Activated effector memory CD4-positive, alpha-beta T cell treated with anti-CD3 and anti-CD28 coated beads, Interleukin-2, amount 50 U/mL, for 16 hours (primary cell): ENCODE data around the gene TNFRSF18.

Source experiments
- DNase-seq: peaks from one replicate; pipeline ENCODE4 v3.0.0-alpha.2; 2020

TNFRSF18 gene

DNA sequence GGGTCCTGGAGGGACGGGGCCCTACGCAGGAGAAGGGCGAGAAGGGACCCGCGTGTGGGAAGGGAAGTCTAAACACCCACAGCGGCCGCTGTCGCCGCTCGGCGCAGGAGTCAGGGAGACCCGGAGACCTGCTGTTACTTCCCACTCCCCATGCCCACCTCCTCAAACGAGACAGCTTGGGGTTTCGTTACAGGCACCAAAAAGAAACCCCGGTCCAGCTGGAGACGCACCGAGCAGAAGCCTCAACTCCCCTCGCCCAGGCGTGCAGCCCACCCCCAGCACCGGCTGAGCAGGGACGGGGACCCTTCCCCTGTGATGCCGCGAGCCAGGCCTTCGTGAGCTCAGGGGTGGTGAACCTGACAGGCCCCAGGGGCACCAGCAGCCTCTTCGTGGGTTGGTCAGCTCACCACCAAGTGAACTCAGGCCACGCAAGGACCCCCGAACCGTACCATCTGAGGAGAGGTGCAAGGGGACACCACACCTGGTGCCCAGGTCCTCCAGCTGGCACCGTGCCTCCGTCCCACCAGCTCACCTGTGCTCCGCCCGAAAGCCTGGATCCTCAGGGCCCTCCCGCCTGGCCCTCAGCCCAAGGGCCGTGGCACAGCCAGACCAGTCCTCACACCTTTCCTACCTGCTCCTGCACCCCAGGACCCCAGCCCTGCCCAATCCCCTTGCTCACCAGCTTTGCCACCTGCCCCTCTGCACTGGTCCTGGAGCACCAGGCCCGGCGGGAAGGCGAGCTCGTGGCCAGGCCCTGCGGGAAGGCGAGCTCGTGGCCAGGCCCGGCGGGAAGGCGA lies 20.4 kb upstream of the TNFRSF18 start:
- DNase-seq = no peak

DNA sequence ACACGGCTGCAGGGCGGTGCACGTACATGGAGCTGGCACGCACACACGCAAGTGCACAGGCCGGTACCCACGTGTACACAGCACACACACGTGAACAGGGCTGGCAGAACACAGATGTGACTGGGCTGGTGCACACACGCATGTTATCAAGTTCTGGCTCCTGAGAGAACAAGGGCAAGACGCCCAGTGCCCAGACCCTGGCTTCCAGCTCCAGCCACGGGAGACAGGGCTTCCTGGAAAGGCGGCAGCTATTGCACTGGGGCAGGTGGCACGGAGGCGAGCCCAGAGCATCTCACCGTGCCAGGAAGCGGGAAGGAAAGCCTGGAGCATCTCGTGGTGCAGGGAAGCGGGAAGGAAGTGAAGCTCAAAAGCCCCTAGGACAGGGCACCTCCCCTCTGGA lies 19.5 kb upstream of the TNFRSF18 start:
- DNase-seq = no peak

DNA sequence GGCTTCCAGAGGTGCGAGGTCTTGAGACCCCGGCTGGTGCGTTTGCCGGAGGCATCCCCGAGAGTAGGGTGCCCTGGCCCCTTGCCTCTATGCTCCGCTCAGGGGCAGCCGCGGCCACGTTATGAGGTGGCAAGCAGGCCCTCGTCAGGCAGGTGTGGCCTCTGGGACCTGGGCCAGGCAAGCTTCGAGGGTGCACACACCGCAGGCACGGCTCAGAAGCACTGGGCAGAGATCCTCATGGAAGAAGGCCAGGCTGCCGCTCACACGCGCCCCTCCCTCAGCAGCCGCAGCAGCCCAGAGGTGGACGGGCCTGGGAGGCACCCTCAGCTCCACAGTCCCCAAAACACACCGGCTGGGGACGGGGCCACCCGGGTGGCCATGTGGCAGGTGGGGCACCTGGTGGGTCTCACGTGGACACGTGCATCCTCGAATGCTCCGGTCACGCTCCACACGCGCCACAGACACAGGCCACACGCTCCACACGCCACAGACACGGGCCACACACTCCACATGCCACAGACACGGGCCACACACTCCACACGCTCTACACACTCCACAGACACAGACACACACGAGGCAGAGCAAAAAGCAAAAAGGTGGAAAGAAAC lies 18.9 kb upstream of the TNFRSF18 start:
- DNase-seq = no peak

DNA sequence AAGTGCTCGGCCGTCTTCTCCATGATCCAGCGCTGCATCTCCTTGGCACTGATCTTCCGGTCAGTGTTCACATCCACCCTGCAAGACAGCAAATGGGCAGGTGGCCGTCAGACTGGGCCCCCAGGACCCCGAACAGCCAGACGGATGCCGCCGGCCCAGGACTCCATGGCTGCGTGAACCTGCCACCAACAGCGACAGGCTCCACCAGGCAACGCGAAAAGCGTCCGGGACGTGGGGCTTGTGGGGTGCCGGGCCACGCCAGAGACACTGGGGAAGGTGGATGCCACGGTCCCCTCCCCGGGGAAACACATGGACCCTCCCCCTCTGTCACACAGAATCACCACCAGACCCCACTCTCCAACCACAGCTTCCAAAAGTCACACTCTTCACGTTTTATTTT lies 17.5 kb upstream of the TNFRSF18 start:
- no peak for DNase-seq

DNA sequence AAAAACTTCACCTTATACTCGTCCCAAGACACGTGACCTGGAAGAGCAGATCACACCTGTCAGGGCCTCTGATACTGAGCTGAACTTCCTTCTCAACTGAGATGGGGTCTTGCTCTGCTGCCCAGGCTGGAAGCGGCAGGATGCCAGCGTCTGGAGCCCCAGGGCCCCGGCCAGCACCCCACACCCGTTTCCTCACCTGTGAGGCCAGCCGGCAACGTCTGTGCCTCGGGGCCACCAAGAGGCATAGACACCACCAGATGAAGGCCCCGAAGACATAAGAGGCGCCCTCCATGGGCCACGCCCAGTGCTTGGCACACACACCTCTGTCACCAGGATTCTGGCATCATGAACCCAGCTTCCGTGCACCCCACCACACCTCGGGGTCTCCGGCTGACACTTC lies 16.9 kb upstream of the TNFRSF18 start:
- no peak for DNase-seq

DNA sequence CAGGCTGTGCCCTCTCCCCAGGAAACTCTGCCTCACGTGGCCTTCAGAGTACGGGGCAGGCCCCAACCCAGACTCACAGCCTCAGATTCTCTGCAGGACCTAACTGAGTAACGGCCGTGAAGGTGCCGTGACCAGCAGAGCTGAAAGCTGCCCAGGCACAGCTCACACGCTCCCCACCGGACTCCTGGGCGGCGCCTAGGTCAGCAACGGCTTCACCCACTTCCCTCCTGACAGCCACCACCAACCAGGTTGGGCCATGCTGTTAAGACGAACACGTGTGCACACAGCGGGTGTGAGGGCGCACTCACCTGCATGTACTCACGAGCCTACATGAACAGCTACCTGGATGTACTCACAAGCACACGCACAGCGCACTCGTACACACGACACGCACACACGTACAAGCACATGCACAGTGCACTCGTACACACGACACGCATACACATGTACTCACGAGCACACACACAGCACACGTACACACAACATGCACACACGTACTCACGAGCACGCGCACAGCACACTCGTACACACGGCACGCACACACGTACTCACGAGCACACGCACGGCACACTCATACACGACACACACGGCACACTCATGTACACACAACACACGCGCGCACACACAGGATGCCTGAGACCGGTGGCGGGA lies 16.3 kb upstream of the TNFRSF18 start:
- DNase-seq = no peak

DNA sequence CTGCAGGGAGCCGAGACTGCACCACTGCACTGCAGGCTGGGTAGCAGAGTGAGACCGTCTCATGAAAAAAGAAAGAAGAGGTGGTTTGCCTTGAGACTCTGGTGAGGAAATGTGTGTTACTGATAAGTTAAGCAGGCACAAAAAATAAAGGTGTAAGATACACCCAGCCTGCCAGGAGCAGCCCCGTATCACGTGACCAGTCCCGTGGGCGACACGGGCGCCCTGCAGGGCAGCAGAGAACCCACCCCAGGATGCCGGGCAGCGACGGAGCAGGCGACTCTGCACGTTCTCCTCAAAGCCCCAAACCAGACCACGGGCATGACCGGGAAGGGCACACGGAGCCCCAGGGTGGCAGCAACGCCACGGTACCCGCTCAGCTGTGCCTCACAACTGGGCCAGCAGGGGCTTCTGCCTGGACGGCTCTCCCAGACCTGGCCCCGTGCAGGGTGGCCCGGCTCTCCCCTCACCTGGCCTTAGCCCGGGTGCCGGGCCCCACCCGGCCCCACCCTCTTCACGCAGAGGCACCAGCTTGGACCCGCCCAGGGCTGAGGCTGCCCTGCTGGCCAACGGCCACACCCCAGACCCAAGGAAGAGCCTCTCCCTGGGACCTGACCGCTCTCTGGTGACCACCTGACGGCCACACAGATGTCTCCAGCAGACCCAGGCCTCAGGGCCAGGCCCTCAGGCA lies 15.6 kb upstream of the TNFRSF18 start:
- no peak for DNase-seq

DNA sequence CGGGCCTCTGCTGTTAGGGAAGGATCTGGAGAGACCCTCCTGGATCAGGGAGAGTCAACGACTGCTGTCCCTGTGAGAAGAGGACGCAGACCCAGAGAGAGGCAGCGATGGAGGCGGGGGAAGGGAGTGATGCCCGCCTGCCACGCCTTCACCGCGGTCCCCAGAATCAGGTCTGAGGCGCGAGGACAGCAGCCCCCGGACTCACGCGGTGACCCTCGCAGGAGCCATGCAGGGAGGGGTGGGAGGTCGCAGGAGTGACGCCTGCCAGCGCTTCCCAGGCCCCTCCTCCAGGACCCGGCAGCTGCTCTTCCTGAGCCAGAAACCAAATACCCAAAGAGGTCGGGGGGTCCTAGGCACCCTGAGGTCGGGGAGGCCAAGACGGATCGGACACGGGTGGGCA lies 13.8 kb upstream of the TNFRSF18 start:
- no peak for DNase-seq

DNA sequence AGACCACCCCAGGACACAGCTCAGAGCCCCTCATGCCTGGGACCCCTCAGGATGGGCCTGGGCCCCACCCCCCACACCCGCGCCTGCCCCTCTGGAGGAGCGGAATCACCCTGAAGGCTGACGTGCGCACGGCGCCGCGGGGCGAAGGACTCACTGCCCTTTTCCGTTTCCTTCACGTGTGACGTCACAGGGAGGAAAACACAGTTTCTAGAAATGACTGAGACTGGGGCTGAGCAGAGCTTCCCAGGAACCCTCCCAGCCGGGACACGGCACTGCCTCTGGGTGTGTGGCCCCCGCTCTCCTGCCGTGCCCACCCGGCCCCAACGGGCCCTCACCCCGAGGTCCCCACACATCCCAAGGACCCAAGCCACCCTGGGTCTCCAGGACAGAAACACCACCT lies 12.9 kb upstream of the TNFRSF18 start:
- DNase-seq = peak; percentile 90

DNA sequence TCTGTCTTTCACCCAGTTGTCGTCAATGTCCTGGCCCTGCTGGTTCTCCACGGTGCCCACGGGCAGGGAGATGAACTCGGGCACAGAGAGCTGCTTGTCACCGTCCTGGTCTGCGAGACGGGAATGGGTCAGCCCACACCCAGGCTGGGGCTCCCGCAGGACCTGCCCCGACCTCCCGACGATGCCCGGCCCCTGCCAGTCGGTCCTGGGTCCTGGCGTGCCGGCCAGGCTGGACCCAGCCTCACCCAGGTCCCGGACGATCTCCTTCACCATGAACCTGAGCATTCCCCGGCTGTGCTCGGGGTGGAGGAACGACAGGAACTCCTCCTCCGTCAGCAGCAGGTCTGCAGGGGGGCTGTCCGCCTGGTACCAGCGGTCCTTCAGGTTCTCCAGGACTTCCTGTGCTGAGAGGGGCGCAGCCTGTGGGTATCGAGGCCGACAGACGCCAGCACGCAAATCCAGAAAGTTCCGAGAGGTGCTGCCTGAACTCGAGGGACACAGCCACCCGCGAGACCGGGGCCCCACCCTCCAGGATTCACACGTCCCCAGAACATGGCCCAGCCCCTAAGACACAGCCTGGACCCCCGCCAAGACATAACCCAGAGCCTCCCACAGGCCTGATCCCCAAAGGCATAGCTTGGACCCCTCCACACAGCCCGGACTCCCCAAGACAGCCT lies 12.3 kb upstream of the TNFRSF18 start:
- DNase-seq = no peak

DNA sequence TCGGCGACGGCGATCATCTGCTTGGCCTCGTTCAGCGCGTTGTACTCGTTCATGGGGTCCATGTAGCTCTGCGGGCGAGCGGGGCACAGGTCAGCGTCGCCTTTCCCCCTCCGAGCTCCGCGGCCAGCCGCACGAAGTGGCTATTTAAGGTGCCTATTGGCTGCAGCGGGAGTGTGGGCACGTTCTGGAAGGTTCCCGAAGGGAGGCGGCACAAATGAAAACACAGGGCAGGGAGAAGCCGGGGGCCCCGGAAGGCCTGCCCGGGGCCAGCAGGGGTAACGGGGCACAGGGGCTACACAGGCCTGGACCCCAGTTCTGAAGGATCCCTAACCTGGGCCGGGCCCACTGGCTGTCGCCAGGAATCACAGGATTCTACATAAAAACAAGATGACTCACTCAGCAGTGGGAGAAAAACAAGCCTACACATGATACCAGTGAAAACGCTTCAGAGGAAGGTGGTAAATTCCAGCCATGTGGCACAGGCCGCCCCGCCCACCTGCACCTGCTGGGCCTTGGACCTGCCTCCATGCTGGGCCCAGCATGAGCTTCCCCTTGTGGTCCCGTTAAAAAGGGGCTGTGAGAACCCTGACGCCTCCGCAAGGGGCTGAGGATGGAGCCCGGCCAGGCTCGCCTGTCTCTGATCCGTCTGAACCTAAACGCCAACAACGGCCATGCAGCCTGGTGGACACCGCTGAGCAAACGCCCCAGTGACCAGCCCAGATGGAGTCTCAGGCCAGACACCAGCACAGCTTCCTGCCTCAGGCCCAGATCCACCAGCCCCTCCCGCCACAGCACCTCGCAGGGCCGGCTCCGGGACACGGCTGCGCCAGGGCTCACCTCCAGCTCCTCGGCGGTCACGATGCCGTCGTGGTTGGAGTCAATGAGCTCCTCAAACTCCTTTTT lies 11.5 kb upstream of the TNFRSF18 start:
- DNase-seq = peak; percentile 88

DNA sequence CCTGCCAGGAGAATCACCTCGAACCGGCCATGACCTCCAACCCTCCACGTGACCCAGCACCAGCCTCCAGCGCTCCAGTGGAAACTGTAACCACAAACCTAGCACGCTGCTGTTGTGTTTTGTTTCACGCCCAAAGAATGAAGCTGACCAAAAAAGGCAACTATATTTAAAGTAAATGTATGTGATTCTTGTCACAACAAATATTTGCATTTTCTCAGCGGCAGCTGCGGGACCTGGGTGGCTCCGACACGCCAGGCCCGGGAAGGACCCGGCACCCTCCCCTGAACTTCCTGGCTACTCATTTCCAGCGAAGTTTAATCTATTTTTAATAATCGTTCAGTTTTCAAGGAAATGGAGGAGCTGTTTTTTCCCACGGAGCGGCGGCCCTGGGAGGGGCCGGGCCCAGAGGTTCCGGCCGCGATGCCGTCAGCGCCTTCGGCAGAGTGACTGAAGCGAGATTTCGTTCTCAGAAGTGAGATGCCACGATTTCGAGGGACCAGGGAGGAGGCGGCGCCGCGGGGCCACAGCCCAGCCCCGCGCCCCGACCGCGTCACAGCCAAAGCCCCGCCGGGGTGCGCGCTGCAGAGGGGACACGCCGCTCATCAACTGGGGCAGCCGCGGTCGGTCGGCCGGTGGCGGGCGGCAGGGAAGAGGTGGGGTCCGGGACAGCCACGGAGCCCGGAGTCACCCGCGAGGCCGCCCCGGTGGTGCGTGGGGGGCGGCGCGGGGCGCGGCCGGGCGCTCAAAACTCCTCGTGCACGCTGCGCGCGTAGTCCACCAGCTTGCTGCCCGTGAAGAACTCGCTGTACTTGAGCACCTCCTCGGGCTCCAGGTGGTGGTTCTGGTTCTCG lies 10.6 kb upstream of the TNFRSF18 start:
- peak; percentile 90 for DNase-seq

DNA sequence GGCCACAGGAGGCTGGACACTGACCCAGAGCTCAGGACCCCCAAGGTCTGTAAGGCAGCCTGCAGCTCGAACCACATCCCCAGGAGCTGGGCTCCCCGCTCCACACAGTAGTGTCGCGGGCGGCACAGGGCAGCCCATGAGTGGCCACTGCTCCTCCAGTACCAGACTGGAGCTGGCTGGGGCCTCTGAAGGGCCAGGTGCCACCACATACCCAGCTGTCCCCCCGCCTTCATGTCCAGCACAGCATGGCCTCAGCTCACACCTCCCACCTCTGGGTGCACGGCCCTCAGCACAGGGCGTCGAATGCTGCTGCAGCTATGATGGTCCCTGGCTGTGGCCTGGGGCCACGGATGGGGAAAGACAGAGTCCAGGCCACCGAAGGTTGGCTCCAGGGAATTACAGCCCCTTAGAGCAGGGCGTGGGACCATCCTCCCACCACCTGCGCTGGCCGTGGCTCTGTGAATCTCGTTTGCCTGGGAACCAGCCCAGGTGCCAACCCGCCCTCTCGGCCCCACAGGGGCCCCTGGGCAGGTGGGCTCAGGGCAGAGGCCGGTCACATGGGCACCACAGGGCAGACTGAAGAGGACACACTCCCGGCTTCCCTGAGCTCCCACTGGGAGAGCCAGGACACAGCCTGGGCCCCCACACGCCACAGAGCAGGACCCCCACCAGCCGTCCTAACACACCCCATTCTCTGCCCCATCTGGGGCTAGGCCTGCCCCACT lies 9.7 kb upstream of the TNFRSF18 start:
- no peak for DNase-seq

DNA sequence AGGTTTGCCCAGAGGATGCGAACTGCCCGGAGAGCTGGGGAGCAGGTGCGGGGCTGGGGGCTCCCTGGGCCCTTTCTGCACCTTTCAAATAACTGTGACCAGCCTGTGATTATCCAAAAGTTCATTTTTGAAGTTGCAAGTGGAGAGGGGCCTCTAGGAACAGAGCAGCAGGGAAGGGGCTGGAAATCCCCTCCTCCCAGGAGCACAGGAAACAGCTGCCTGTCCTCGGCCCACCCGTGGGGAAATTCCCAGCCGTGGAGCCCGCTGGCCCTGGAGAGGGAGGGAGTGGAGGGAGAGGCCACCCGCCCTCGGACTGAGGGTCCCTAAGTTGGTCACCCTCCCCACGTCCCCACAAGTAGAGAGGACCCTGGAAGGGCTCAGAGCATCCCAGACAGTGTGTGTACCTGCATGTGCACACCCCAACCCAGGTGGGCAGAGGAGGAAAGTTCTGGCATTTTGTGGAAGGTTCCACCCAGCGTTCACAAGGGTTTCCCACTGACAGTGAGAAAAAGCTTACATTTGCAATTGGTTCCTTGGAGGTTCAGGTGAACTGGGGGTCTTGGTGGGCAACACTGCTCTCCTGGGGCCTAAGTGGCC lies 8.8 kb upstream of the TNFRSF18 start:
- DNase-seq = peak; percentile 87

DNA sequence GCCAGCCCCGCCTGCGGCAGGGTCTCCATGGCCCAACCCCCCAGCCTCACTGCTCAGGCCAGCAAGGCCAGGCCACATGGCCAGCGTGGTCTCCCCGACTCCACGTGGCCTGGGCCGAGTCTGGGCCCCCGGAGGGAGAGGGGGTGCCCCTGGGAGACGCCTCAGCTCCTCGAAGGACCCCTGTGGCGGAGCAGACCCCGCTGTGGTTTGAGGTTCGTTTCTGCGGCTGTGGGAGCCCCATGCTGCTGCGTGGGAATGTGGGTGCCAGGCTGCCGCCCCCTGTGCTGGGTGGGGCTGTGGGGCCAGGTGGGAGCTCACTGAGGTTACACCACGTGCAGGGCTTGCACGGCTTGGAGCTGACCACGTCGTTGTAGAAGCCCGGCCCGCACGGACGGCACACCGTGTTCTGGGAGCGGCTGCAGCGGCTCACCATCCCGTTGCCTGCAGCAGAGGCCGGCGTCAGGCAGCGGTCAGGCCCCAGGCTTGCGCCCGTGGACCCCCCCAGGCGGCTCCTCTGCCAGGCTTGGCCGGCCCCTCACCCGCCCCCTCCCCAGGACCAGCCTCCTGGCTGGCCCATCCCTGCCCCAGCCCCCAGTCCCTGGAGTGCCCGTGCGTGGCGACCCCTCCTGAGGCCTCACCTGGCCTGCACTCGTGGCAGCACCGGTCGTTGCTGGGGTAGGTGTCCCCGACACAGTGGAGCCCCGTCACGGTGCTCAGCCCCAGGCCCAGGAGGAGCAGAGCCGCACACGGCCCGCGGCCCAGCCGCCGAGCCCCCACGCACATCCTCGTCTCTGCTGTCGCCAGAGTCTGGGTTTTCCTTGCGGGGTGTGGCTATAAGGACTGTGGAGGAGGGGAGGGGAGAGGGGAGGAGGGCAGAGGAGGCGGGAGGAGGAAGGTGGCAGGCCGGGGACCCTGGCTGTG lies 7.2 kb upstream of the TNFRSF18 start, which contains the start of gene TNFRSF4:
TNFRSF4 (minus strand) TSS at position 809 of the 921 bp plus-strand sequence; CDS start at position 783, 26 bp downstream.
- DNase-seq = peak; percentile 84

DNA sequence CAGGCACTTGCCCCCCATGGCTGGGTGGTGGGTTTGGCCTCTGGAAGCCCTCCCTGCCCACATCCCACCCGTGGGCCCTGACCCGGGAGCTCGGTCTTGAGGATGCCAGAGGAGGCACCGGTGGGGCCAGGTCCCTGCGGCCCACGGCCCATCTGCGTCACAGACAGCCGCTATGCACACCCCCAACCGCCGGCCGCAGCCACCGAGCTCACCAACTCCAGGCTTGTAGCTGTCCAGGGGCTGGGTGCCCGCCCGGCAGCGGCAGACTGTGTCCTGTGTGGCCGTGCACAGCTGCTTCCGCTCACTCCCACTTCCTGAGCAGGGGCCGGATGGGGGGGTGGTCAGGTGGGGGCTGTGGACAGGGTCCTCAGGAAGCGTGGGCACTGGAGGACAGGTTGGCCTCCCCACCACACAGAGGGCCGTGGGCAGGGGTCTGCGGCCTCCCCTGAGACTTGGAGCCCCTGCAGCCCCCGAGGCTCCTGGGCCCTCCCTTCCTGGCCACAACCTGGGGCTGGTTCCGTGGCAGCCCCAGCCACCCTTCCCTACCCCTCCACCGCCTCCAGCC lies 6.5 kb upstream of the TNFRSF18 start:
- DNase-seq = peak; percentile 84

DNA sequence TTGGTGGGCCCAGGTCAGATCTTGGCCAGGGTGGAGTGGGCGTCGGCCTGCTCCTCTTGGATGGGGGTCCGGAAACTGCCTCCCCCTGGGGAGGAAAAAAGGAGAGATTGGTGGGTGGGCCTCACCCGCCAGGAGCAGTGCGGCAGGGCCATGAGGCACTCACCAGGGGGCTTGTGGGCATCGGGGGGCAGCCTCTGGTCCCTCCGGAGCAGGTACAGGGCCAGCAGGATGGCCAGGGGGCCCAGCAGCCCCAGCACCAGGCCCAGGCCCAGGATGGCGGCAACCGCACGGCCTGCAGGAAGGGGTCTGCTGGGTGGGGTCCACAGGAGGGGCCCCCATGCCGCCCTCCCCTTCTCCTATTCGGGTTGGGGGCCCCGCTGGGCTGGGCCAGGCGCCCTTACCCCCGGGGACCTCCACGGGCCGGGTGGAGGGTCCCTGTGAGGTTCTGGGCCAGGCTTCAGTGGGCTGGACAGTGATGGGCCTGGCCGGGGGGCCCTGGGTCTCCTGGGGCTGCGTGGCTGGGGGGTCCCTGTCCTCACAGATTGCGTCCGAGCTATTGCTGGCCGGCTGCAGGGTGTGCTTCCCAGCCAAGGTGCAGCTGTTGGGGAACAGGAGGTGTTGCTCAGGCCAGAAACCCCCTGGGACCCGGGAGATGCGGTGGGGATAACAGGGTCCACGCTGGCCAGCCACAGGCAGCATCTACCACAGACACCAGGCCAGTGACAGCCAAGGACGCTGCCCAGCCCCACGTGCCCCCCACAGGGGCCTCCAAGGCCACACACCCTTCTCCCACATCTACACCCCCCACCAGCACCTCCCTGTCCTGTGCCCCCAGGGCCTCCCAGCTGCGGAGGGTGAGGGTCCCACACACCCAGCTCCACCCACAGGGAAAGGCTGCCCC lies 5.4 kb upstream of the TNFRSF18 start:
- peak; percentile 65 for DNase-seq
